H9 (cell line): ENCODE results near the gene FASLG. TPM values are rescaled to one million over a fixed set of nuclear protein-coding genes. Genes with fewer than 3 reads are reported as not detected.

Experiments
- DNase-seq: peaks from one replicate; pipeline ENCODE4 v3.0.0-alpha.2; 2017
- H2AFZ ChIP-seq: one replicate; pipeline ENCODE4 v1.6.1; 2013; ENCODE audit warnings: mild to moderate bottlenecking, low read length, control low read depth, moderate library complexity
- H2AK5ac ChIP-seq: 2 replicates; pipeline ENCODE4 v1.6.1; 2013; ENCODE audit warnings: low read length, control low read depth, mixed read lengths; ENCODE audit not compliant: insufficient read length
- H2BK120ac ChIP-seq: one replicate; pipeline ENCODE4 v1.6.1; 2013; ENCODE audit warnings: low read depth, mild to moderate bottlenecking, low read length, control low read depth, inconsistent platforms; ENCODE audit not compliant: poor library complexity, severe bottlenecking
- H2BK12ac ChIP-seq: 2 replicates; pipeline ENCODE4 v1.6.1; 2013; ENCODE audit warnings: low read length, control low read depth, mixed read lengths, low read depth; ENCODE audit not compliant: insufficient read length
- H2BK15ac ChIP-seq: 2 replicates; pipeline ENCODE4 v1.6.1; 2013; ENCODE audit warnings: low read depth, low read length, control low read depth
- H2BK20ac ChIP-seq: one replicate; pipeline ENCODE4 v1.6.1; 2013; ENCODE audit warnings: low read depth, mild to moderate bottlenecking, low read length, control low read depth, inconsistent platforms; ENCODE audit not compliant: poor library complexity, severe bottlenecking
- H2BK5ac ChIP-seq: 2 replicates; pipeline ENCODE4 v1.6.1; 2013; ENCODE audit warnings: low read length, control low read depth, mixed read lengths; ENCODE audit not compliant: insufficient read length
- H3K14ac ChIP-seq: 2 replicates; pipeline ENCODE4 v1.6.1; 2013; ENCODE audit warnings: low read length, control low read depth; ENCODE audit not compliant: insufficient read depth
- H3K18ac ChIP-seq: 2 replicates; pipeline ENCODE4 v1.6.1; 2013; ENCODE audit warnings: low read depth, mild to moderate bottlenecking, mixed read lengths, low read length, control low read depth; ENCODE audit not compliant: insufficient read length
- H3K23ac ChIP-seq: 2 replicates; pipeline ENCODE4 v1.6.1; 2013; ENCODE audit warnings: low read length, control low read depth, mixed read lengths, low read depth; ENCODE audit not compliant: insufficient read length
- H3K23me2 ChIP-seq: 2 replicates; pipeline ENCODE4 v1.6.1; 2013; ENCODE audit warnings: low read depth, mild to moderate bottlenecking, mixed read lengths, low read length, control low read depth; ENCODE audit not compliant: insufficient read length, poor library complexity, severe bottlenecking
- H3K27ac ChIP-seq: 2 replicates; pipeline ENCODE4 v1.5.1; 2013; ENCODE audit warnings: low read length, control low read depth, mixed read lengths, low read depth; ENCODE audit not compliant: insufficient read length
- H3K27me3 ChIP-seq: 2 replicates; pipeline ENCODE4 v1.6.1; 2013; ENCODE audit warnings: low read length, control low read depth, inconsistent platforms; ENCODE audit not compliant: insufficient read depth
- H3K4ac ChIP-seq: 2 replicates; pipeline ENCODE4 v1.6.1; 2013; ENCODE audit warnings: low read depth, mild to moderate bottlenecking, control low read depth, inconsistent platforms, low read length, moderate library complexity
- H3K4me1 ChIP-seq: 2 replicates; pipeline ENCODE4 v1.6.1; 2013; ENCODE audit warnings: low read length, control low read depth, inconsistent platforms; ENCODE audit not compliant: insufficient read depth
- H3K4me2 ChIP-seq: 2 replicates; pipeline ENCODE4 v1.6.1; 2013; ENCODE audit warnings: low read length, control low read depth, mixed read lengths; ENCODE audit not compliant: insufficient read length, insufficient read depth
- H3K56ac ChIP-seq: 2 replicates; pipeline ENCODE4 v1.6.1; 2013; ENCODE audit warnings: low read depth, mild to moderate bottlenecking, mixed read lengths, low read length, control low read depth; ENCODE audit not compliant: insufficient read length
- H3K79me1 ChIP-seq: 2 replicates; pipeline ENCODE4 v1.6.1; 2013; ENCODE audit warnings: low read depth, mild to moderate bottlenecking, moderate library complexity, low read length, control low read depth, inconsistent platforms; ENCODE audit not compliant: insufficient read depth, poor library complexity, severe bottlenecking
- H3K79me2 ChIP-seq: 2 replicates; pipeline ENCODE4 v1.6.1; 2013; ENCODE audit warnings: low read length, control low read depth, inconsistent platforms; ENCODE audit not compliant: insufficient read depth
- H3K9ac ChIP-seq: 2 replicates; pipeline ENCODE4 v1.6.1; 2013; ENCODE audit warnings: low read length, control low read depth, mixed read lengths; ENCODE audit not compliant: insufficient read length; ENCODE audit errors: extremely low read depth
- H3K9me3 ChIP-seq: one replicate; pipeline ENCODE4 v1.6.1; 2013; ENCODE audit warnings: low read depth, low read length, inconsistent platforms; ENCODE audit not compliant: control insufficient read depth
- H3T11ph ChIP-seq: one replicate; pipeline ENCODE4 v1.6.1; 2013; ENCODE audit warnings: mild to moderate bottlenecking, low read length, control low read depth, inconsistent platforms
- H4K20me1 ChIP-seq: one replicate; pipeline ENCODE4 v1.6.1; 2013; ENCODE audit not compliant: control insufficient read depth, insufficient read length, insufficient read depth
- H4K5ac ChIP-seq: 2 replicates; pipeline ENCODE4 v1.6.1; 2013; ENCODE audit warnings: low read depth, mild to moderate bottlenecking, mixed read lengths, low read length, control low read depth; ENCODE audit not compliant: insufficient read length
- H4K8ac ChIP-seq: replicated peaks from 2 replicates; pipeline ENCODE4 v1.6.1; 2013; ENCODE audit warnings: low read length, control low read depth, mixed read lengths, low read depth; ENCODE audit not compliant: insufficient read length
- H4K91ac ChIP-seq: 2 replicates; pipeline ENCODE4 v1.6.1; 2013; ENCODE audit warnings: low read depth, mild to moderate bottlenecking, moderate library complexity, mixed read lengths, low read length, control low read depth; ENCODE audit not compliant: insufficient read length
- H3K27ac Mint-ChIP-seq, 3 experiments: 2 replicates in 2 of 3; 3 replicates in 1 of 3; pipeline ENCODE4 v1.8.0; 2020 to 2021; ENCODE audit warnings: mixed read lengths in 3 of 3, mild to moderate bottlenecking in 1 of 3, moderate library complexity in 1 of 3
- H3K27me3 Mint-ChIP-seq: 2 replicates; pipeline ENCODE4 v1.8.0; 2021; ENCODE audit warnings: low read depth, mild to moderate bottlenecking, moderate library complexity, mixed read lengths
- H3K36me3 Mint-ChIP-seq, 3 experiments: 2 replicates in 2 of 3; 3 replicates in 1 of 3; pipeline ENCODE4 v1.8.0; 2020 to 2021; ENCODE audit warnings: low read depth in 3 of 3, mixed read lengths in 3 of 3; ENCODE audit not compliant: insufficient read depth in 1 of 3
- H3K4me1 Mint-ChIP-seq, 2 experiments: 2 replicates each; pipeline ENCODE4 v1.8.0; 2020; ENCODE audit warnings: mixed read lengths in 2 of 2
- H3K4me3 Mint-ChIP-seq, 2 experiments: 2 replicates in 1 of 2; 3 replicates in 1 of 2; pipeline ENCODE4 v1.8.0; 2020 to 2021; ENCODE audit warnings: mild to moderate bottlenecking in 2 of 2, mixed read lengths in 2 of 2, moderate library complexity in 1 of 2
- H3K9me3 Mint-ChIP-seq, 2 experiments: 2 replicates in 1 of 2; 3 replicates in 1 of 2; pipeline ENCODE4 v1.8.0; 2020; ENCODE audit warnings: mild to moderate bottlenecking in 2 of 2, mixed read lengths in 2 of 2, moderate library complexity in 1 of 2
- WGBS: extraction: QIAGEN DNeasy Blood & Tissue Kit; methylation state at CpG from one replicate; pipeline ENCODE4 v1.1.7; 2013; ENCODE audit warnings: missing lambda C conversion rate, low lambda C conversion rate, mixed read lengths; ENCODE audit not compliant: insufficient read length; ENCODE audit errors: extremely low coverage; 5-methylcytosine and 5-hydroxymethylcytosine counted together
- total RNA-seq: library from RNA; stranded (reverse); gene quantifications from 2 replicates; pipeline ENCODE4 v1.2.1, GENCODE V29; 2021
- TF ChIP-seq, protein P1 (sequence below): fragments of 200-600 bp; sonication (generic); conservative IDR thresholded peaks from 3 replicates; pipeline ENCODE4 v1.8.0; 2021; ENCODE audit warnings: antibody characterized with exemption, mild to moderate bottlenecking

The FASLG gene
- total RNA-seq, 1 experiment from 2014 or later = not detected

DNA sequence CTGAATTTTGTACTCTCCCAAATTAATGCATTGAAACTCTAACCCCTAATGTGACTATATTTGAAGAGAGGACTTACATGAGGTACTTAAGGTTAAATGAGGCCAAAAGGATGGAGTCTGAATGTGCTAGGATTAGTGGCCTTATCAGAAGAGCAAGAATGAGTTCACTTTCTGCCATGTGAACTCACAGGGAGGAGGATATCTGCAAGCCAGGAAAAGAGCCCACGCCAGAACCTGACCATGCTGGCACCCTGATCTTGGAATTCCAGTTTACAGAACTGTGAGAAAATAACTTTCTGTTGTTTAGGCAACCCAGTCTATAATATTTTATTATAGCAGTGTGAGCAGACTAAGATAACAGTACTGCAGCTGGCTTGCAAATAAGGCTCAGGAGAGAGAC is 12.2 kb upstream of the FASLG start:
- Histone ChIP-seq H3K4ac (no peak overlapping the region), H4K5ac (no peak overlapping the region), H3K79me1 (no peaks in the 10 kb centered on the region), H3K4me2 (no peak overlapping the region), H3K9ac (no peak overlapping the region), H2BK20ac (no peak overlapping the region), H4K91ac (no peak overlapping the region), H2BK120ac (no peak overlapping the region), H3K23me2 (no peaks in the 10 kb centered on the region), H2BK5ac (no peak overlapping the region), H2BK15ac (no peak overlapping the region), H2AK5ac (no peak overlapping the region), H3K23ac (no peak overlapping the region), H2AFZ (no peak overlapping the region), H3K27me3 (no peaks in the 10 kb centered on the region), H3K14ac (no peak overlapping the region), H3K79me2 (no peaks in the 10 kb centered on the region), H4K8ac (no peak overlapping the region), H2BK12ac (no peak overlapping the region), H3K9me3 (no peaks in the 10 kb centered on the region), H4K20me1 (no peaks in the 10 kb centered on the region), H3K4me1 (no peaks in the 10 kb centered on the region; the same call in 1 of the 2 replicates), H3T11ph (no peak overlapping the region), H3K56ac (no peak overlapping the region), H3K18ac (no peak overlapping the region), H3K27ac (no peak overlapping the region)
- Mint-ChIP-seq H3K9me3 (peaks cover 0 to 3% of the 10 kb centered on the region in 2 experiments; a peak in 1 of 5 replicates), H3K4me1 (no peaks in the 10 kb centered on the region), H3K27me3 (no peaks in the 10 kb centered on the region), H3K4me3 (no peak overlapping the region), H3K27ac (no peak overlapping the region), H3K36me3 (no peaks in the 10 kb centered on the region)
- TF ChIP-seq, protein P1, sequence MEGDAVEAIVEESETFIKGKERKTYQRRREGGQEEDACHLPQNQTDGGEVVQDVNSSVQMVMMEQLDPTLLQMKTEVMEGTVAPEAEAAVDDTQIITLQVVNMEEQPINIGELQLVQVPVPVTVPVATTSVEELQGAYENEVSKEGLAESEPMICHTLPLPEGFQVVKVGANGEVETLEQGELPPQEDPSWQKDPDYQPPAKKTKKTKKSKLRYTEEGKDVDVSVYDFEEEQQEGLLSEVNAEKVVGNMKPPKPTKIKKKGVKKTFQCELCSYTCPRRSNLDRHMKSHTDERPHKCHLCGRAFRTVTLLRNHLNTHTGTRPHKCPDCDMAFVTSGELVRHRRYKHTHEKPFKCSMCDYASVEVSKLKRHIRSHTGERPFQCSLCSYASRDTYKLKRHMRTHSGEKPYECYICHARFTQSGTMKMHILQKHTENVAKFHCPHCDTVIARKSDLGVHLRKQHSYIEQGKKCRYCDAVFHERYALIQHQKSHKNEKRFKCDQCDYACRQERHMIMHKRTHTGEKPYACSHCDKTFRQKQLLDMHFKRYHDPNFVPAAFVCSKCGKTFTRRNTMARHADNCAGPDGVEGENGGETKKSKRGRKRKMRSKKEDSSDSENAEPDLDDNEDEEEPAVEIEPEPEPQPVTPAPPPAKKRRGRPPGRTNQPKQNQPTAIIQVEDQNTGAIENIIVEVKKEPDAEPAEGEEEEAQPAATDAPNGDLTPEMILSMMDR = no peak
- no peak for DNase-seq
- WGBS = no CpG with 5 or more reads among the region's 1 CpG
